Naive thymus-derived CD4-positive, alpha-beta T cell (primary cell): ENCODE measurements around the gene MEA1. TPM values are rescaled to one million over a fixed set of nuclear protein-coding genes. Genes with fewer than 3 reads are reported as not detected.

Source experiments
- polyA plus RNA-seq, 2 donors: library from polyadenylated mRNA; unstranded; fragments of 300-500 nt; fragmentation: Illumina TruSeq; gene quantifications; one replicate each; pipeline ENCODE4 v1.2.3, GENCODE V29; 2021
- total RNA-seq, 6 experiments: library from RNA in 5 of 6; stranded (reverse) in 5 of 6; gene quantifications; 1 replicate in 5 of 6; 2 replicates in 1 of 6; pipeline ENCODE4 v1.2.3 and lab custom pipeline; 2021 to 2026

The MEA1 gene
- total and polyA plus RNA-seq, 7 experiments from 2014 or later, result 20.3 to 72.3 (median 35.0) TPM

Other genes starting within 250 kb of the MEA1 start
- gene BICRAL, start 231.9 kb downstream of the MEA1 start, total RNA-seq, result 10 to 100 TPM; 26.2 to 35.5 (median 31.8) TPM
- gene BICRAL, start 231.9 kb downstream of the MEA1 start, polyA plus RNA-seq, result 1 to 10 TPM; 2.4 to 5.0 TPM
- gene RPL7L1, start 134.3 kb downstream of the MEA1 start, total RNA-seq, result 10 to 100 TPM; 65.6 to 91.7 (median 78.1) TPM
- 10 to 100 TPM; 71.4 to 90.7 TPM for gene RPL7L1, start 134.3 kb downstream of the MEA1 start, polyA plus RNA-seq
- under 1 TPM in 2 of 5 experiments, not detected in 3; 0.56 to 0.93 TPM for gene PTCRA, start 97.9 kb downstream of the MEA1 start, total RNA-seq
- not detected for gene PTCRA, start 97.9 kb downstream of the MEA1 start, polyA plus RNA-seq
- 10 to 100 TPM; 58.6 to 98.9 (median 87.4) TPM for gene CNPY3, start 84.5 kb downstream of the MEA1 start, total RNA-seq
- gene CNPY3, start 84.5 kb downstream of the MEA1 start, polyA plus RNA-seq, result 100 to 1,000 TPM in 1 of 2 donors, 10 to 100 TPM in 1; 92.7 to 134 TPM
- gene GNMT, start 53.2 kb downstream of the MEA1 start, total RNA-seq, result 1 to 10 TPM in 3 of 5 experiments, under 1 TPM in 2; 0.95 to 2.6 (median 1.1) TPM
- gene GNMT, start 53.2 kb downstream of the MEA1 start, polyA plus RNA-seq, result not detected
- 10 to 100 TPM; 14.1 to 42.3 (median 28.0) TPM for gene PEX6, start 34.8 kb downstream of the MEA1 start, total RNA-seq
- gene PEX6, start 34.8 kb downstream of the MEA1 start, polyA plus RNA-seq, result 10 to 100 TPM; 21.2 to 24.6 TPM
- 10 to 100 TPM; 19.7 to 60.4 (median 28.2) TPM for gene PPP2R5D, start 29.4 kb downstream of the MEA1 start, total RNA-seq
- 10 to 100 TPM; 21.5 to 34.0 TPM for gene PPP2R5D, start 29.4 kb downstream of the MEA1 start, polyA plus RNA-seq
- gene KLHDC3, start 303 bp upstream of the MEA1 start, total RNA-seq, result 10 to 100 TPM; 39.9 to 76.9 (median 67.4) TPM
- gene KLHDC3, start 303 bp upstream of the MEA1 start, polyA plus RNA-seq, result 100 to 1,000 TPM; 128 to 145 TPM
- gene RRP36, start 7.7 kb upstream of the MEA1 start, total RNA-seq, result 10 to 100 TPM; 25.4 to 66.3 (median 48.4) TPM
- gene RRP36, start 7.7 kb upstream of the MEA1 start, polyA plus RNA-seq, result 10 to 100 TPM; 56.0 to 89.6 TPM
- 10 to 100 TPM in 4 of 5 experiments, 1 to 10 TPM in 1; 9.8 to 14.5 (median 12.7) TPM for gene CUL7, start 39.9 kb upstream of the MEA1 start, total RNA-seq
- 1 to 10 TPM; 2.9 to 4.0 TPM for gene CUL7, start 39.9 kb upstream of the MEA1 start, polyA plus RNA-seq
- gene MRPL2, start 45.5 kb upstream of the MEA1 start, total RNA-seq, result 10 to 100 TPM; 32.0 to 57.5 (median 47.7) TPM
- 10 to 100 TPM; 48.4 to 58.6 TPM for gene MRPL2, start 45.5 kb upstream of the MEA1 start, polyA plus RNA-seq
- gene KLC4, start 45.7 kb upstream of the MEA1 start, total RNA-seq, result 10 to 100 TPM; 16.5 to 56.9 (median 42.5) TPM
- 10 to 100 TPM; 11.6 to 12.7 TPM for gene KLC4, start 45.7 kb upstream of the MEA1 start, polyA plus RNA-seq
- 1 to 10 TPM in 4 of 5 experiments, under 1 TPM in 1; 0.51 to 3.5 (median 1.4) TPM for gene PTK7, start 62.4 kb upstream of the MEA1 start, total RNA-seq
- under 1 TPM; 0.31 to 0.38 TPM for gene PTK7, start 62.4 kb upstream of the MEA1 start, polyA plus RNA-seq
- 10 to 100 TPM; 22.5 to 49.4 (median 26.7) TPM for gene SRF, start 157.3 kb upstream of the MEA1 start, total RNA-seq
- 1 to 10 TPM; 4.0 to 6.6 TPM for gene SRF, start 157.3 kb upstream of the MEA1 start, polyA plus RNA-seq
- gene CUL9, start 168.2 kb upstream of the MEA1 start, total RNA-seq, result 100 to 1,000 TPM in 3 of 5 experiments, 10 to 100 TPM in 2; 58.1 to 123 (median 111) TPM
- gene CUL9, start 168.2 kb upstream of the MEA1 start, polyA plus RNA-seq, result 10 to 100 TPM; 12.3 to 25.6 TPM
- gene DNPH1, start 215.5 kb upstream of the MEA1 start, total RNA-seq, result 10 to 100 TPM; 25.4 to 65.7 (median 33.9) TPM
- gene DNPH1, start 215.5 kb upstream of the MEA1 start, polyA plus RNA-seq, result 100 to 1,000 TPM; 119 to 141 TPM
- gene TTBK1, start 229.5 kb upstream of the MEA1 start, total RNA-seq, result under 1 TPM in 2 of 5 experiments, not detected in 3; 0.05 to 0.29 TPM
- not detected for gene TTBK1, start 229.5 kb upstream of the MEA1 start, polyA plus RNA-seq